Endometrial microvascular endothelial cells (primary cell): ENCODE measurements around the gene UVRAG. TPM values are rescaled to one million over a fixed set of nuclear protein-coding genes. Genes with fewer than 3 reads are reported as not detected.
"Not testable (repeated sequence)": the region's sequence is repeated elsewhere in the genome, so short reads cannot be mapped to it uniquely, and the experiment has no call there.

ENCODE experiments used
- in situ Hi-C: cut with HindIII; loops from 2 replicates; pipeline ENCODE4 v1.10.0; 2017; ENCODE audit warnings: low sequenced_read_pairs, low pct_unique_long_range_greater_than_20kb; ENCODE audit errors: inconsistent ontology term
- total RNA-seq: library from RNA; depleted of rRNA; stranded (reverse); fragments of >200 nt; gene quantifications from one replicate; pipeline ENCODE4 v1.2.3, GENCODE V29; 2015; ENCODE audit errors: inconsistent ontology term

The UVRAG gene
- total RNA-seq, 1 donor from 2014 or later = 34.4 TPM

DNA sequence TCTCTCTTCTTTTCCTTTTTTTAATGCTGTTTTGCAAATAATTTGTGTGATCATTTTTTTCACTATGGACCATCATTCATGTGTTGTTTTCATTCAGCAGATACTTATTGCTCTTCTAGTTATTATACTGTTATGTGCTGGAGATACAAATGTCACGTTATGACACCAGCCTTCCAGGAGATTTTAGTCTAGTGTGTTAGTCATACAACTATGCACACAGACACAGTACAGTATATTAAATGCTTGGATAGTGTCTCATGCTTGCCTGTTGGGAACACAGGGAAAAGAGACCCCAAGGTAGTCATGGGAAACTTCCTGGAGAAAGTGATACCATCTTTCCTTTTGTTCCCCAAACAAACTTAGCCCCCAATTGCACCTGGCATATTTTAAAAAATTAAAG is 116.1 kb downstream of the UVRAG start:
- in situ Hi-C loops = no loop called here

DNA sequence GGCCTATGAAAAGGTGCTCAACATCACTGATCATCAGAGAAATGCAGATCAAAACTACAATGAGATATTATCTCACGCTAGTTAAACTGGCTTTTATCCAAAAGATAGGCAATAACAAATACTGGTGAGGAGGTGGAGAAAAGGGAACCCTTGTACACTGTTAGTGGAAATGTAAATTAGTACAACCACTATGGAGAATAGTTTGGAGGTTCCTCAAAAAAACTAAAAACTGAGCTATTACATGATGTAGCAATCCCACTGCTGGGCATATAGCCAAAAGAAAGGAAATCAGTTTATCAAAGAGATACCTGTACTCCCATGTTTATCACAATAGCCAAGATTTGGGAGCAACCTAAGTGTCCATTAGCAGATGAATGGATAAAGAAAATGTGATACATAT is 118.7 kb downstream of the UVRAG start:
- in situ Hi-C loops = not testable (repeated sequence)

DNA sequence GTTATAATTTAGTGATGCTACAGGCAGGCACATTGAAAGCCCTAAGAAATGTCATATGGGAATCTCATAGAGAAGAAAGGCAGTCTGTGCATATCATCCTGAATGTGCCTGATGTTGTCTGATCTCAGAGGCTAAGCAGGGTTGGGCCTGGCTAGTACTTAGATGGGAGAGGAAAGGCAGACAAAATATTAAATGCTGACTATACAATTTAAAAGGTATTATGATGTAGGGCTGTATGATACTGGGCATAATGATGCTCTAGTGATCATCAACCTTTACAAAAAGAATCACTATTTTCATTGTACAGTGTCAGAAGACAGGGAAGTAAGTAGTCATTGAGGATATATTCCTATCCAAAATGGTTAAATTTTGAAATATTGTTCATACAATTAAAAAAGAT is 119.8 kb downstream of the UVRAG start:
- in situ Hi-C loops = no loop called here

GRCh38 chr11:75938543-75938942 is 123.5 kb downstream of the UVRAG start:
- in situ Hi-C loops = no loop called here

DNA sequence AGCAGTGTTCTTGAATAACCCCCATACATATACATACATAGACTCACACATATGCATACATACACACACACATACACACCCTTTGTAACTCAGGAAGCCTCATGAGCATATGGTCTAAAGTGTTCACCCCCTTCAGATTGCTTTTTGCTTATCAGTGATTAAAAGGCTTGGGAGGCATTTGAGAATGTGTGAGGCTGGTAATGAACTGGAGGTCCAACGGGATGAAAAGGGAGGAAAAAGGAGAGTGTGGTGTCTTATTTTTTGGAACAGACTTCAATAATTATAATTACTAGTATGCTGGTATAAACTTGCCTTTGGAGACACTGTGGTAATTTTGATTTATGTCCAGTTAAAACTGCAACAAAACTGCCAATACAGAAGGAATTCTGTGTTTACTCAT is 124.5 kb downstream of the UVRAG start:
- in situ Hi-C loops = no loop called here

- in situ Hi-C loops = no loop called here
Measured at GRCh38 chr11:75939992-75940391, 125.0 kb downstream of the UVRAG start.

- in situ Hi-C loops = no loop called here
Measured at GRCh38 chr11:75940911-75941310, 125.9 kb downstream of the UVRAG start.

DNA sequence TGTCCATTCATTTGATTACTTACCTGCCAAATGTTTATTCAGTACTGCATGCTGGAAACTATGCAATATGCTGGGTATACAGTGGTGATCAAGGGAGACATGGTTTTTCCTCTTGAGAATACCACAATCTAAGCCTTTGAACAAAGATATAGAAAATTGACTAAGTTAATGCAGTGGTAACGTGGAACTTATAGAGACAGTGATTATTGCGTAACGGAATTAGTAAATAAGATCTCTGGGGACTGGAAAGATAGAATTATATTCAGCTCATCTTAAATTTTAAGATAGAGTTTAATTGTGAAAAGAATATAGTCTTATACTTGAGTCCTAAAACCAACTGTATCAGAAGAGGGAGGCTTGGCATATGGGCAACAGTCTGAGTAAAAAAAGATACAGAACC is 129.5 kb downstream of the UVRAG start:
- in situ Hi-C loops = no loop called here

DNA sequence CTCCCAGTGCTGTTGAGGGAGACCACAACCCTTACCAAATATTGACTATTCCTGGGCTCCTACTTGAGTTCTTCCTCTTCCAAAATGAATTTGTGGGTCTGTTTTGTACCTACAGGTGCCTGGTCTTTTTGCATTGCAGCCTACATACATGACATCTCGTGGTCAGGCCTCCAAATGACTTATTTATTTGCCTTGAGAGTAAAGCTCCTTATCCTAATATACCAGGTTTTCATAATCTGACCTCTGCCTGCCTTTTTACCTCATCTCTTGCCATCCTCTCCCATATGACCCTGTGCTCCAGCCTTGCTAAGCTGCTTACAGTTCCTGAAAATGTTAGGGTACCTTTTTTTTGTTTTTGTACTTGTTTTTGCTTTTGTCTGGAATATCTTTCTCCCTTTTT is 130.4 kb downstream of the UVRAG start:
- in situ Hi-C loops = no loop called here

DNA sequence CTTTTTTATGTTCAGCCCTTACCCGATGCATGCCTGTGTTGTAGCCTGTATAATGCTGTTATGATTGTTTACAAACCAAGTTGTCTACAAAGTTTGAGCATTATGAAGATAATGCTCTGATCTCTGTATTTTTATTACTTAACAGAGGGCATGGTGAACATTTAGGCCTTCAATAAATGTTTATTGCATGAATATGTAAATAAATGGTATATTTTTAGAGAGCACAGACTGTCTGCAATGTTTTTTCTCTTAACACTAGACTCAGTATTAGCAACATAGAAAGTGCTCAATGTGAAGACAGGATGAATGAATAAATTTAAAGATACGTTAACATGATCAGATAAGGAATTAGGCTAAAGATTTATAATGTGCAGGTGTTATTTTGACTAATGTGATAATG is 130.9 kb downstream of the UVRAG start:
- in situ Hi-C loops = no loop called here

GRCh38 chr11:75946531-75947530 is 131.8 kb downstream of the UVRAG start:
- in situ Hi-C loops = no loop called here

- in situ Hi-C loops = no loop called here
Measured at GRCh38 chr11:75949023-75949672, 134.1 kb downstream of the UVRAG start.

DNA sequence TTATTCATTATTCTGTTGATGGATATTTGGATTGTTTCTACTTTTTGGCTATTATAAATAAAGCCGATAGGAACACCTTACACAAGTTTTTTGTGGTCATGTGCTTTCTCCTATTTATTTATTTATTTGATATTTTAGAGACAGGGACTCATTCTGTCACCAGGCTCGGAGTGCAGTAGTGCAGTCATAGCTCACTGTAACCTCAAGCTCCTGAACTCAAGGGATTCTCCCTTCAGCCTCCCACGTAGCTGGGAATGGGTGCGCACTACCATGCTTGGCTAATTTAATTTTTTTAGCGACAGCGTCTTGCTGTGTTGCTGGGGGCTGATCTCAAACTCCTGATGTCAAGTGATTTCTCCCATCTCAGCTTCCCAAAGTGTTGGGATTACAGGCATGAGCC is 135.1 kb downstream of the UVRAG start:
- in situ Hi-C loops = no loop called here

- in situ Hi-C loops = no loop called here
Measured at GRCh38 chr11:75954039-75954438, 139.0 kb downstream of the UVRAG start.

GRCh38 chr11:75955443-75955842 is 140.4 kb downstream of the UVRAG start:
- in situ Hi-C loops = no loop called here

DNA sequence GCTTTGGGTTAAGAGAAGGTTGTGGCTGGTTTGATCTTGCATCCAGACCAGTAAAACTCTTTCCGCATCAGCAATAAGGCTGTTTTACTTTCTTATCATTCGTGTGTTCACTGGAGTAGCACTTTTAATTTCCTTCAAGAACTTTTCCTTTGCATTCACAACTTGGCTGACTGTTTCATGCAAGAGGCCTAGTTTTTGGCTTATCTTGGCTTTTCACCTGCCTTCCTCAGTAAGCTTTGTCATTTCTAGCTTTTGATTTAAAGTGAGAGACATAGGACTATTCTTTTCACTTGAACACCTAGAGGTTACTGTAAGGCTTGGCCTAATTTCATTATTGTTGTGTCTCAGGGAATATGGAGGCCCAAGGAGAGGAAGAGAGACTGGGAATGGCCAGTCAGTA is 144.5 kb downstream of the UVRAG start:
- in situ Hi-C loops = no loop called here

- in situ Hi-C loops = no loop called here
Measured at GRCh38 chr11:75964071-75964470, 149.1 kb downstream of the UVRAG start.

DNA sequence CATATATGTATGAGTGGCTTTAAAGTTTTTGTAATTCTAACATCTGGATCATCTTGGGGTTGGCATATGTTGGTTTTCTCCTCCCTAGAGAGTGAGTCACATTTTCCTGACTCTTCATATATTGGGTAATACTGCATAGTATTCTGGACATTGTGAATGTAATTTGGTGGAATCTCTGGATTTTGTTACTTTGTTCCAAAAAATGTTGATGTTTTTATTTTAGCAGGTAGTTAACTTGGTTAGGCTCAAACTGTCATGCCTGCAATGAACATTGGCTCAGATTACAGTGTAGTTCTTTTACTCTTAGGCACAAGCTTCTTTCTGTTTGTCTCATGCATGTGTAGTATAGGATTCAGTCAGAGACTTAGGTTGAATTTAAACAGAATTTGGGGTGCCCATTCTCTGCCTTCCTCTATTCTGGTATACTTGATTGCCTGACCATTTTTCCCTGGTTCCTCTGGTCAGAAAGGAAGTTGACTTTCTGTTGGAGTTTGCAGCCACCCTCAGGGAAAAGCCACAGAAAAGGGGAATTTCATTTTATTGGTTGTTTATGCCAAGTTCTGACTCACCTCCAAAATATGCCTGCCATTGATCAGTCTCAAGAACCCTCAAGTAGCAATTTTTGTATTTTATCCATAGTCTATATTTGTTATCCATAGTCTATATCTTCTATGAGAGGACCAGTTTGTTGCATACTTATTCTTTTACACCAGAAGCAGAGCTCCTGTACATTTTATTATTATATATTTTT is 151.7 kb downstream of the UVRAG start:
- in situ Hi-C loops = no loop called here

DNA sequence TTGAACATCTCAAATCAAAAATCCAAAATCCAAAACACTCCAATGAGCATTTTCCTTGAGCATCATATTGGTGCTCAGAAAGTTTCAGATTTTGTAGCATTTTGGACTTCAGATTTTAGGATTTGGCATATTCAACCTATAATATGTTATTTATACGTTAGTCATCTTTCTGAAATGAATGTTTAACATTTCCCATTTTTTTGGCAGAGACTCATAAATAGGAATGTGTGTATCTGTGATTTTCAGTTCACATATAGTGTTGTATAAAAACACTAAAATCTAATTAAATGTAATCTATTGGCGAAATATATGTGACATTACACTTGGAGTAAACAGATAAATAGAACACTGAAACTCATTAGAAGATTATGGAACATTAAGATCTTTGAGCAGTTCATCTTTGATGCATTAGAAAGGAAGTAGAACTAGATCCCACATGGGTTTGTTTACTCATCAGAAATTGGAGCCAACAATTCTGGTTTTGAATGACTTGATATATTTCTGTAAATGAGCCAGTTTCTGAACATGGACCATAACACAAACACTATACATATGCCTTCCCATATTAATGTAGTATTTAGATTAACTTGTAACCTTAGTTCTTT is 153.1 kb downstream of the UVRAG start:
- in situ Hi-C loops = no loop called here
